AG04449 (cell line): ENCODE measurements around the gene CIBAR2.

Experiments
- CTCF ChIA-PET: fragments of 350-600 bp; formaldehyde crosslinking; extraction: SDS; loops from one replicate; lab custom pipeline; 2021; ENCODE audit warnings: antibody characterized with exemption; lab: Yijun Ruan, JAX
- POLR2A ChIA-PET: fragments of 400-600, 350-600 bp; formaldehyde crosslinking; extraction: SDS; loops from one replicate; lab custom pipeline; 2020; ENCODE audit warnings: antibody characterized with exemption, inconsistent platforms; lab: Yijun Ruan, JAX
- DNase-seq: peaks from one replicate; pipeline ENCODE4 v3.0.0-alpha.2; 2010; ENCODE audit warnings: low read depth, low spot score
- H3K4me3 ChIP-seq: 2 replicates; pipeline ENCODE4 v1.5.1; 2011; ENCODE audit warnings: low read depth, mild to moderate bottlenecking, control low read depth, low read length
- CTCF ChIP-seq: IDR thresholded peaks from one replicate; pipeline ENCODE4 v1.5.1; 2011; ENCODE audit warnings: mild to moderate bottlenecking, moderate library complexity, low read length, control low read depth, inconsistent platforms; ENCODE audit not compliant: insufficient read depth; ENCODE audit errors: missing control alignments

CIBAR2 gene

GRCh38 chr16:85086347-85087291 is 25.7 kb downstream of the CIBAR2 start:
- TF ChIP-seq CTCF: peak; percentile 56
- no peak overlapping the region for H3K4me3 ChIP-seq
- ChIA-PET POLR2A (no interaction called here), CTCF (interaction anchor here (0.7 to 2.0 kb wide), 25 partner anchors 8 to 347 kb away, joined by 3 to 20 read pairs (median 4); no protein-coding TSS in a partner anchor)
- DNase-seq: no peak

- ChIA-PET POLR2A (no interaction called here), CTCF (interaction anchor here (0.8 to 2.0 kb wide), 11 partner anchors 9 to 114 kb away, joined by 4 to 20 read pairs (median 4); no protein-coding TSS in a partner anchor)
- no peak for DNase-seq
- no peak overlapping the region for H3K4me3 ChIP-seq
- no peak for TF ChIP-seq CTCF
Observed at GRCh38 chr16:85085721-85086120, 26.6 kb downstream of the CIBAR2 start.

- no peak for TF ChIP-seq CTCF
- H3K4me3 ChIP-seq: no peak overlapping the region
- POLR2A ChIA-PET: interaction anchor here (0.5 kb wide), 1 partner anchor 22 kb away, joined by 3 read pairs; no protein-coding TSS in a partner anchor
- no peak for DNase-seq
- CTCF ChIA-PET: interaction anchor here (0.8 to 1.7 kb wide), 4 partner anchors 9 to 57 kb away, joined by 3 to 5 read pairs (median 4); no protein-coding TSS in a partner anchor
Observed at GRCh38 chr16:85084841-85085510, 27.3 kb downstream of the CIBAR2 start.

- CTCF ChIA-PET: interaction anchor here (1.7 kb wide), 1 partner anchor 27 kb away, joined by 5 read pairs; no protein-coding TSS in a partner anchor
- TF ChIP-seq CTCF: no peak
- DNase-seq: no peak
- POLR2A ChIA-PET: no interaction called here
- H3K4me3 ChIP-seq: no peak overlapping the region
Observed at GRCh38 chr16:85083051-85083639, 29.1 kb downstream of the CIBAR2 start.

GRCh38 chr16:85082173-85083050 is 29.9 kb downstream of the CIBAR2 start:
- ChIA-PET POLR2A (no interaction called here), CTCF (no interaction called here)
- TF ChIP-seq CTCF: no peak
- DNase-seq: no peak
- H3K4me3 ChIP-seq: no peak overlapping the region
